Caco-2 (cell line): ENCODE measurements around the gene ITGB2. TPM values are rescaled to one million over a fixed set of nuclear protein-coding genes. Genes with fewer than 3 reads are reported as not detected.
A peak's percentile ranks its signal among the peaks of the same experiment; 100 is the strongest.

Source experiments
- BruUV-seq: library from RNA; stranded (reverse); fragments of 400-500 nt; replicated peaks from 2 replicates; lab custom pipeline; 2021; lab: Mats Ljungman, UMichigan
- CTCF ChIA-PET: fragments of 300-600 bp; sonication (Branson Sonifier 250); formaldehyde crosslinking; loops from one replicate; lab custom pipeline; 2022; ENCODE audit warnings: antibody characterized with exemption; lab: Charles Lee
- POLR2A ChIA-PET: fragments of 300-600 bp; sonication (Branson Sonifier 250); formaldehyde crosslinking; loops from one replicate; lab custom pipeline; 2022; ENCODE audit warnings: antibody characterized with exemption; lab: Charles Lee
- DNase-seq, 2 experiments: peaks; one replicate each; pipeline versions ENCODE4 v3.0.0 to v3.0.0-alpha.2; 2020 to 2022
- H3K27me3 ChIP-seq: replicated peaks from 2 replicates; pipeline ENCODE4 v1.6.0; 2011; ENCODE audit warnings: low read length; ENCODE audit not compliant: control insufficient read depth, insufficient read depth
- H3K36me3 ChIP-seq: 2 replicates; pipeline ENCODE4 v1.5.1; 2011; ENCODE audit warnings: low read length; ENCODE audit not compliant: control insufficient read depth, insufficient read depth
- H3K4me1 ChIP-seq: fragments of 250-450 bp; sonication (Bioruptor Pico); 2 replicates; pipeline ENCODE4 v1.5.1; 2020; ENCODE audit warnings: mild to moderate bottlenecking
- H3K4me3 ChIP-seq: 2 replicates; pipeline ENCODE4 v1.5.1; 2011; ENCODE audit warnings: low read depth, mild to moderate bottlenecking, control low read depth, low read length
- H3K9me3 ChIP-seq: fragments of 250-450 bp; sonication (Bioruptor Pico); 2 replicates; pipeline ENCODE4 v1.5.1; 2020; ENCODE audit warnings: mild to moderate bottlenecking, moderate library complexity
- H3K27ac Mint-ChIP-seq: one replicate; pipeline ENCODE4 v1.8.0; 2022; ENCODE audit warnings: mixed read lengths; ENCODE audit not compliant: unreplicated experiment
- H3K27me3 Mint-ChIP-seq: one replicate; pipeline ENCODE4 v1.8.0; 2022; ENCODE audit warnings: mixed read lengths; ENCODE audit not compliant: insufficient read depth, unreplicated experiment
- H3K36me3 Mint-ChIP-seq: one replicate; pipeline ENCODE4 v1.8.0; 2022; ENCODE audit warnings: mild to moderate bottlenecking, mixed read lengths; ENCODE audit not compliant: insufficient read depth, unreplicated experiment
- H3K4me1 Mint-ChIP-seq: one replicate; pipeline ENCODE4 v1.8.0; 2022; ENCODE audit warnings: low read depth, mixed read lengths; ENCODE audit not compliant: unreplicated experiment
- H3K4me3 Mint-ChIP-seq: one replicate; pipeline ENCODE4 v1.8.0; 2022; ENCODE audit warnings: mild to moderate bottlenecking, moderate library complexity, mixed read lengths; ENCODE audit not compliant: unreplicated experiment
- H3K9me3 Mint-ChIP-seq: one replicate; pipeline ENCODE4 v1.8.0; 2022; ENCODE audit warnings: mixed read lengths; ENCODE audit not compliant: unreplicated experiment
- intact Hi-C: fragments of 100-400 bp; cut with micrococcal nuclease; formaldehyde crosslinking; loops from one replicate; pipeline ENCODE4 v1.10.0; 2022; ENCODE audit not compliant: unreplicated experiment
- total RNA-seq: library from RNA; stranded (reverse); gene quantifications from 2 replicates; pipeline ENCODE4 v1.2.3, GENCODE V29; 2022
- TF ChIP-seq, protein P1 (sequence below), 2 experiments: fragments of 200-600 bp in 1 of 2; IDR thresholded peaks; 1 replicate in 1 of 2; 2 replicates in 1 of 2; pipeline versions ENCODE4 v1.5.1 to v1.8.0; 2011 to 2022; ENCODE audit warnings: antibody characterized with exemption in 1 of 2, control low read depth in 1 of 2, inconsistent platforms in 1 of 2, low read depth in 1 of 2, low read length in 1 of 2, mild to moderate bottlenecking in 1 of 2, moderate library complexity in 1 of 2; ENCODE audit not compliant: insufficient read depth in 1 of 2, severe bottlenecking in 1 of 2, unreplicated experiment in 1 of 2

The ITGB2 gene
- total RNA-seq, 1 experiment from 2014 or later = 0.48 TPM

DNA sequence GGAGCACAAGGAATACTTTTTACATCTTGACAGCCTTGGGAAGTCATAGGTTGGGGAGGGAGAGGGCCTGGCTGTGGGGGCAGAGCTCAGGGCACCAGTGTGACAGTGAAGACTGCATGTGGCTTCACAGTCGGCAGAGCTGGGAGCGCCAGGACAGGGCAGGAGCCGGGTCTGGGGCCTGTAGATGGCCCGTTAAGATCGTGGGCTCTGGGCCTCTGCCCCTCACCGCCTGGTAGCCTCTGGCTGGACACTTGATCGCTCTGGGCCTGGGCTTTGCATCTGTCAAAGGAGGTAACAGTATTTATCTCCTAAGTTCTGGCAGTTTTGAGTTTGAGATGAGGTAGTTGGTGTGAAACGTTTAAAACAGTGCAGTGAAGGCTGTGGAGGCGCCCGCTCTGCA, 23.9 kb upstream of the ITGB2 start:
- H3K27me3 ChIP-seq = no peaks in the 10 kb centered on the region
- TF ChIP-seq, protein P1, sequence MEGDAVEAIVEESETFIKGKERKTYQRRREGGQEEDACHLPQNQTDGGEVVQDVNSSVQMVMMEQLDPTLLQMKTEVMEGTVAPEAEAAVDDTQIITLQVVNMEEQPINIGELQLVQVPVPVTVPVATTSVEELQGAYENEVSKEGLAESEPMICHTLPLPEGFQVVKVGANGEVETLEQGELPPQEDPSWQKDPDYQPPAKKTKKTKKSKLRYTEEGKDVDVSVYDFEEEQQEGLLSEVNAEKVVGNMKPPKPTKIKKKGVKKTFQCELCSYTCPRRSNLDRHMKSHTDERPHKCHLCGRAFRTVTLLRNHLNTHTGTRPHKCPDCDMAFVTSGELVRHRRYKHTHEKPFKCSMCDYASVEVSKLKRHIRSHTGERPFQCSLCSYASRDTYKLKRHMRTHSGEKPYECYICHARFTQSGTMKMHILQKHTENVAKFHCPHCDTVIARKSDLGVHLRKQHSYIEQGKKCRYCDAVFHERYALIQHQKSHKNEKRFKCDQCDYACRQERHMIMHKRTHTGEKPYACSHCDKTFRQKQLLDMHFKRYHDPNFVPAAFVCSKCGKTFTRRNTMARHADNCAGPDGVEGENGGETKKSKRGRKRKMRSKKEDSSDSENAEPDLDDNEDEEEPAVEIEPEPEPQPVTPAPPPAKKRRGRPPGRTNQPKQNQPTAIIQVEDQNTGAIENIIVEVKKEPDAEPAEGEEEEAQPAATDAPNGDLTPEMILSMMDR (IDR thresholded peaks at IDR 0.05; ENCODE audit: insufficient read depth in 1 of 2, low read depth in 1 of 2, low read length in 1 of 2, severe bottlenecking in 1 of 2, unreplicated experiment in 1 of 2) = no peak
- intact Hi-C loops = no loop called here
- no peak for DNase-seq
- H3K4me3 ChIP-seq = no peak overlapping the region
- CTCF ChIA-PET = no interaction called here
- Mint-ChIP-seq H3K27ac (no peak overlapping the region), H3K9me3 (no peaks in the 10 kb centered on the region), H3K4me3 (no peak overlapping the region), H3K4me1 (peaks cover 11% of the 10 kb centered on the region), H3K27me3 (no peaks in the 10 kb centered on the region), H3K36me3 (peaks cover 22% of the 10 kb centered on the region)
- no peaks in the 10 kb centered on the region for H3K9me3 ChIP-seq
- BruUV-seq = no TSS peak
- peaks cover 3% of the 10 kb centered on the region; the same call in 1 of the 2 replicates for H3K4me1 ChIP-seq
- peaks cover 3% of the 10 kb centered on the region for H3K36me3 ChIP-seq
- POLR2A ChIA-PET = no interaction called here

DNA sequence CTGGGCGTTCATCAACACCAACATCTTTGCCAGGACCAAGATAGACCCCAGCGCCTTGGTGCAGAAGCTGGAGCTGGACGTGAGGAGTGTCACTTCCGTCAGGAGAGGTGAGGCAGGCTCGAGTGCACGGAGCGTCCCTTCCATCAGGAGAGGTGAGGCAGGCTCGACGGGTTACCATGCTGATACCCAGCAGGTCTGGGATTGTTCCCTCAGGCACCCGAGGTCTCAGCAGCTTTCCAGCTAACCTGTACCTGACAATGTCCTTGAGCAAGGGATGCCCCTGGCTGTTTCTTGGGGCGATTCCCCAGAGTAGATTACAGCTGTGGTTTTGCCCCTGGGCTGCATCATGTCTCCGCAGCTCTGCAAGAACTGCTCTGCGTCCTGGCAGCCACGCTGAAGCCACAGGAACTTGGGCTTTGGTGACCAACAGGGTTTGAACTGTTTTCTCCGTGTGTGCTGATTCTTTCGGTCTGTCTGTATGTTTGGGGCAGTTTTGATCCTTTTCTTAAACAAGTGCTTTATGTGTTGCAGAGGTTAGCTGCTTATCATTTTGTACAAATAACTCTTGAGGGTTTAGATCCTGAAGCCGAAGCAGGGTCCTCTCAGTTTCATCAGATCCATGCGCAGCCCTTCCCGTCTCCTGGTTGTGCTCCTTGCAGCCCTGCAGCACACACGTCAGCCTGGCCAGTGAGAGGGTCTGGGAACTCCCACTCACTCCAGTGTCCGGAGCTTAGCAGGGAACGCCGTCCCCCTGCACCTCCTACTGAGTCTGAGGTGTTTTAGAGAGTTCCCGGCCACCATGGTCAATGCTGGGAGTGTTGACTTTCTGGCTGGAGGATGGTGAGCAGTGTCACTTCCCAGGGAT, 23.2 kb upstream of the ITGB2 start:
- CTCF ChIA-PET = no interaction called here
- Mint-ChIP-seq H3K9me3 (no peaks in the 10 kb centered on the region), H3K4me3 (no peak overlapping the region), H3K27me3 (no peaks in the 10 kb centered on the region), H3K27ac (no peak overlapping the region), H3K4me1 (peaks cover 11% of the 10 kb centered on the region), H3K36me3 (peaks cover 20% of the 10 kb centered on the region)
- H3K4me3 ChIP-seq = no peak overlapping the region
- no TSS peak for BruUV-seq
- H3K4me1 ChIP-seq = peaks cover 3% of the 10 kb centered on the region; the same call in 1 of the 2 replicates
- POLR2A ChIA-PET = no interaction called here
- TF ChIP-seq, protein P1 (IDR thresholded peaks at IDR 0.05; ENCODE audit: insufficient read depth in 1 of 2, low read depth in 1 of 2, low read length in 1 of 2, severe bottlenecking in 1 of 2, unreplicated experiment in 1 of 2) = no peak
- no peaks in the 10 kb centered on the region for H3K27me3 ChIP-seq
- peak in 1 of 2 experiments; percentile 26 for DNase-seq
- H3K36me3 ChIP-seq = peaks cover 3% of the 10 kb centered on the region
- H3K9me3 ChIP-seq = no peaks in the 10 kb centered on the region
- intact Hi-C loops = no loop called here

DNA sequence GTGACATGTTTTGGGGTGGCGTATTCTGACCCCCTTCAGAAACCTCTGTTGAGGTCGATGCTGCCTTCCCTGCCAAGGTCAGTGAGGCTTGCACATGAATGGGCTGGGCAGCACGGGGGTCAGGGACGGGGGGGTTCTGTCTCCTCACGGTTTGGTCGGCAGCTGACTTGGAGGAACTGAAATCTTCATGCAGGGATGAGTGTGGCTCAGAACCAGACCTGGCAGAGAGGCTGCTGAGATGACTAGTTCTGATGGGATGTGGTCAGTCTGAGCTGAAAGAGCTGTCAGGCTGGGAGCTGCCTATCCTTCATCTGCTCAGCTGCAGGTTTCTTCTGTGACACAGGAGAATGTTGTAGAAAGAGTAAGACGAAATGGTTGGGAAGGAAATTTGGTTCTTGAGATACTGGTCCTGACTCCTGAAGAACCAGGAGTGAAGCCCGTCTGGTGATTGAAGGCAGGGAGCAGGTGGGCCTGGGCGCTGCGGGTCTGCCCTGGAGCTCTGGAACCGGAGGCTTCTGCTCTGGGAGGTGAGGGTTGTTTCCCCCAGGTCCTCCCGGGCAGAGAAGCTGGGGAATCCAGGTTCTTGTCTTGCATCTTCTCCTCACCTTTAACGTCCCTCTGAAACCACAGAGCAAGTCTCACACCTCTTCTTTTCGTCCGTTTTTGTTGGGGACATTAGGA, 22.4 kb upstream of the ITGB2 start:
- TF ChIP-seq, protein P1 (IDR thresholded peaks at IDR 0.05; ENCODE audit: insufficient read depth in 1 of 2, low read depth in 1 of 2, low read length in 1 of 2, severe bottlenecking in 1 of 2, unreplicated experiment in 1 of 2) = no peak
- peaks cover 20% of the 10 kb centered on the region for H3K36me3 Mint-ChIP-seq
- H3K9me3 Mint-ChIP-seq = no peaks in the 10 kb centered on the region
- peaks cover 11% of the 10 kb centered on the region for H3K4me1 Mint-ChIP-seq
- no peaks in the 10 kb centered on the region for H3K27me3 Mint-ChIP-seq
- intact Hi-C loops = no loop called here
- H3K4me3 Mint-ChIP-seq = no peak overlapping the region
- ChIA-PET CTCF (no interaction called here), POLR2A (no interaction called here)
- no peaks in the 10 kb centered on the region for H3K27me3 ChIP-seq
- no peak for DNase-seq
- peaks cover 6% of the 10 kb centered on the region; the same call in 1 of the 2 replicates for H3K4me1 ChIP-seq
- peaks cover 3% of the 10 kb centered on the region for H3K36me3 ChIP-seq
- no peak overlapping the region for H3K27ac Mint-ChIP-seq
- H3K4me3 ChIP-seq = no peak overlapping the region
- no TSS peak for BruUV-seq
- H3K9me3 ChIP-seq = no peaks in the 10 kb centered on the region
